ENCODE data around the gene KRTAP15-1. TPM values are rescaled to one million over a fixed set of nuclear protein-coding genes. Genes with fewer than 3 reads are reported as not detected.

Gene KRTAP15-1
- not detected in 2 replicates for total RNA-seq

DNA sequence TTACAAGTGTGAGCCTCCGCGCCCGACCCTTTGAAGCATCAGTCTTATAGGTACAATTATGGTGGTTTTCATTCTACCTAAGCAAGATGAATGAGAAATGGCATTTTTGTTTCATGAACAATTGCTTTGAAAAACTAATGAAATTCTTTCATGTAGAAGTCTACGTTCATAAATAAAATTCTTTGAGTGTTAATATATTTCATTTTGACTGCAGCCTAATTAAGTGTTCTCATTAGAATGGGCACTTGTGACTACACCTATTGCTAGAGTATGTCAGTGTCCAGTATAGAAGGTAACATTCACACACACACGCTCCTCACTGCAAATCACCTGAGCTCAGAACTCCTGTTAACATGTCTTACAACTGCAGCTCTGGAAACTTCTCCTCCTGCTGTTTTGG is at the start of gene KRTAP15-1:
Gene KRTAP15-1 (plus strand): TSS at position 301 of the 400 bp plus-strand sequence. CDS start 53 bp downstream, at position 354.
- Mint-ChIP-seq H3K27me3 (no peaks in the 10 kb centered on the region), H3K4me1 (no peaks in the 10 kb centered on the region), H3K9me3 (no peaks in the 10 kb centered on the region), H3K36me3 (ENCODE audit: low read depth) (no peaks in the 10 kb centered on the region), H3K4me3 (no peak within 1 kb of the TSS), H3K27ac (no peak within 1 kb of the TSS)
- DNase-seq, result no peak
- intact Hi-C loops (cut with micrococcal nuclease), result no loop called here

GRCh38 chr21:30391492-30392025 is 48.5 kb upstream of the KRTAP15-1 start:
- H3K9me3 Mint-ChIP-seq, result no peaks in the 10 kb centered on the region
- H3K27me3 Mint-ChIP-seq, result no peaks in the 10 kb centered on the region
- no peak overlapping the region for H3K4me3 Mint-ChIP-seq
- H3K27ac Mint-ChIP-seq, result no peak overlapping the region
- no peaks in the 10 kb centered on the region for H3K4me1 Mint-ChIP-seq
- H3K36me3 Mint-ChIP-seq (ENCODE audit: low read depth), result no peaks in the 10 kb centered on the region
- DNase-seq, result no peak
- intact Hi-C loops (cut with micrococcal nuclease), result no loop called here

GRCh38 chr21:30395731-30396130 is 44.3 kb upstream of the KRTAP15-1 start, which contains the start of gene KRTAP13-1:
Gene KRTAP13-1 (plus strand): TSS chr21:30396031. CDS start chr21:30396087, 56 bp downstream.
- no peaks in the 10 kb centered on the region for H3K4me1 Mint-ChIP-seq
- intact Hi-C loops (cut with micrococcal nuclease), result no loop called here
- no peaks in the 10 kb centered on the region for H3K27me3 Mint-ChIP-seq
- H3K4me3 Mint-ChIP-seq, result no peak within 1 kb of the TSS
- no peak for DNase-seq
- H3K9me3 Mint-ChIP-seq, result no peaks in the 10 kb centered on the region
- no peak within 1 kb of the TSS for H3K27ac Mint-ChIP-seq
- no peaks in the 10 kb centered on the region for H3K36me3 Mint-ChIP-seq (ENCODE audit: low read depth)

DNA sequence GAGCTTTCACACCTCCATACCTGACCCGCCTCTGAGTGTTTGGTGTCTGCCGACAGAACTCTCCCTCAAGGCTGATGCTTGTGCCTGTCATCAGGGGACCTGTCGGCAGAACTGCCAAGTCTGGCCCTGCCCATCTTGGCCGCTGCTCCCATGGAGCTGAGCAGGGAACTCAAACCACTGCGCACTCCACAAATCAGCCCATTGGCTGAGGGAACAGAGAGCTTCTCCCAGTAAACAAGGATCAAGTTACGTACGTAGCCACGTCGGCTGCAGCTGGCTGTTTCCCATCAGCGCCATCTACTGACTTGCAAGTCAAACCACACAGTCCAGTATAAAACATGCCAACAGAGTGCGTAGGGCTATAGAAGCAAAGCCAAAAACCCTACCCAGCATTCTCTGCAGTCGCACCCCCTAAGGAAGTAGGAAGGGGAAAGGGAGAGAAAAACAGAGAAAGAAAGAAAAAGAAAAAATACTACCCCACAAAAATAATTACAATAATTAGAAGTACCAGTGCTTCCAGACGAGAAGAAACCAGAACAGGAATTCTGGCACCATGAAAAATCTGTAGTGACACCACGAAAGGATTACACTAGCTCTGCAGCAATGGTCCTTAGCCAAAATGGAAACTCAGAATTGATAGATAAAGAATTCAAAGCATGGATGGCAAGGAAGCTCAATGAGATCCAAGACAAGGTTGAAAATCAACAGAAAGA is 31.1 kb upstream of the KRTAP15-1 start:
- Mint-ChIP-seq H3K4me1 (peaks cover 3% of the 10 kb centered on the region), H3K27me3 (peaks cover 3% of the 10 kb centered on the region), H3K36me3 (ENCODE audit: low read depth) (no peaks in the 10 kb centered on the region), H3K27ac (no peak overlapping the region), H3K4me3 (peak overlapping the region; percentile 58), H3K9me3 (no peaks in the 10 kb centered on the region)
- peak; percentile 69 for DNase-seq
- intact Hi-C loops (cut with micrococcal nuclease), result no loop called here

DNA sequence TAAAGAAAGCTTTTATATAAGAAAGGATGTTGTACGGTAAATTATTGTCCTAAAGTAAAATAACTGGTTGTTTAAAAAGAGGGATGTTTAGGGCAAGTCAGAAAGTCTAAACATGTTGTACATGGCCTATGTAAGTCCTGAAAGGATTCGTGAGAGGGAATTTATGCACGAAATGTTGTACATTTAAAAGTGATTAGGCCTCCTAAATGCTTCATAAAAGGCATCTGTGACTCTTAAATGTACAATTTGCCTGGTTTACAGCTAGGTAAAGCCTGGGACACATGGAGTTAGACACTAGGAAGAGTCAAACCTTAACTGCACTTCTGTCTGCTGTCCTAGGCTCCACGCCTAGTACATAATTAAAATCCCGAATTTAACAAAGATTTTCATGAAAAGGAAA is 24.1 kb upstream of the KRTAP15-1 start:
- Mint-ChIP-seq H3K4me3 (no peak overlapping the region), H3K27me3 (no peaks in the 10 kb centered on the region), H3K4me1 (no peaks in the 10 kb centered on the region), H3K9me3 (peaks cover 3% of the 10 kb centered on the region), H3K36me3 (ENCODE audit: low read depth) (no peaks in the 10 kb centered on the region), H3K27ac (no peak overlapping the region)
- intact Hi-C loops (cut with micrococcal nuclease), result no loop called here
- no peak for DNase-seq

DNA sequence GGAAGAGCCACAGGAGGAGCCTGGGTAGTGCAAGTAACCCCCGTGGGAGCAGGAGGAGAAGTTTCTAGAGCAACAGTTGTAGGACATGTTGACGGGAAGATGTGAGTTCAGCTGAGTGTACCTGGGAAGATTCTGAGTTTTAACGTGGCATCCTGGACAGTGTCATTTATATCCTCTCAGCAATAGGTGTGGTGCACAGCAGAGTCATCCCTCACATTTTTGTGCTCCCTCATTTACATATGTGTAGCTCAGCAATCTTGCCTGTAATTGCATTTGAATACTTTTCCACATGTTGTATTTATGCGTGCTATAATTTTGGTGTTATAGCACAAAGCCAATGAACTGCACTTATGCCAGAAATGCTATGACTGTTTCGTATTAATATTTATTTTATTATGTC is 14.2 kb upstream of the KRTAP15-1 start, which contains the start of gene KRTAP13-3:
Gene KRTAP13-3 (minus strand): TSS at position 101 of the 400 bp plus-strand sequence. CDS start 14 bp downstream, at position 87.
- intact Hi-C loops (cut with micrococcal nuclease), result no loop called here
- Mint-ChIP-seq H3K36me3 (ENCODE audit: low read depth) (no peaks in the 10 kb centered on the region), H3K27me3 (no peaks in the 10 kb centered on the region), H3K9me3 (no peaks in the 10 kb centered on the region), H3K4me3 (no peak within 1 kb of the TSS), H3K4me1 (no peaks in the 10 kb centered on the region), H3K27ac (no peak within 1 kb of the TSS)
- DNase-seq, result no peak

- Mint-ChIP-seq H3K4me3 (no peak overlapping the region), H3K36me3 (ENCODE audit: low read depth) (no peaks in the 10 kb centered on the region), H3K27ac (no peak overlapping the region), H3K27me3 (no peaks in the 10 kb centered on the region), H3K9me3 (no peaks in the 10 kb centered on the region), H3K4me1 (no peaks in the 10 kb centered on the region)
- intact Hi-C loops (cut with micrococcal nuclease), result no loop called here
- DNase-seq, result no peak
These were observed 13.3 kb upstream of the KRTAP15-1 start for GRCh38 chr21:30426731-30427130.

DNA sequence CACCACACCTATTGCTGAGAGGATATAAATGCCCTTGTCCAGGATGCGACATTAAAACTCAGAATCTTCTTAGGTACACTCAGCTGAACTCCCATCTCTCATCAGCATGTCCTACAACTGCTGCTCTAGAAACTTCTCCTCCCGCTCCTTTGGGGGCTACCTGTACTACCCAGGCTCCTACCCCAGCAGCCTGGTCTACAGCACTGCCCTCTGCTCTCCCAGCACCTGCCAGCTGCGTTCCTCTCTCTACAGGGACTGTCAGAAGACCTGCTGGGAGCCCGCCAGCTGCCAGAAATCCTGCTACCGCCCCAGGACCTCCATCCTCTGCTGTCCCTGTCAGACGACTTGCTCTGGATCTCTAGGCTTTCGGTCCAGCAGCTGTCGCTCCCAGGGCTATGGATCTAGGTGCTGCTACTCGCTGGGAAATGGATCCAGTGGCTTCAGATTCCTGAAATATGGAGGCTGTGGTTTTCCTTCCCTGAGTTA is 9.9 kb upstream of the KRTAP15-1 start, which contains the start of gene KRTAP13-4:
Gene KRTAP13-4 (plus strand): TSS at position 51 of the 486 bp plus-strand sequence. CDS start 56 bp downstream, at position 107.
- Mint-ChIP-seq H3K4me1 (no peaks in the 10 kb centered on the region), H3K27me3 (peaks cover 3% of the 10 kb centered on the region), H3K4me3 (no peak within 1 kb of the TSS), H3K36me3 (ENCODE audit: low read depth) (no peaks in the 10 kb centered on the region), H3K27ac (no peak within 1 kb of the TSS), H3K9me3 (no peaks in the 10 kb centered on the region)
- DNase-seq, result no peak
- intact Hi-C loops (cut with micrococcal nuclease), result no loop called here

DNA sequence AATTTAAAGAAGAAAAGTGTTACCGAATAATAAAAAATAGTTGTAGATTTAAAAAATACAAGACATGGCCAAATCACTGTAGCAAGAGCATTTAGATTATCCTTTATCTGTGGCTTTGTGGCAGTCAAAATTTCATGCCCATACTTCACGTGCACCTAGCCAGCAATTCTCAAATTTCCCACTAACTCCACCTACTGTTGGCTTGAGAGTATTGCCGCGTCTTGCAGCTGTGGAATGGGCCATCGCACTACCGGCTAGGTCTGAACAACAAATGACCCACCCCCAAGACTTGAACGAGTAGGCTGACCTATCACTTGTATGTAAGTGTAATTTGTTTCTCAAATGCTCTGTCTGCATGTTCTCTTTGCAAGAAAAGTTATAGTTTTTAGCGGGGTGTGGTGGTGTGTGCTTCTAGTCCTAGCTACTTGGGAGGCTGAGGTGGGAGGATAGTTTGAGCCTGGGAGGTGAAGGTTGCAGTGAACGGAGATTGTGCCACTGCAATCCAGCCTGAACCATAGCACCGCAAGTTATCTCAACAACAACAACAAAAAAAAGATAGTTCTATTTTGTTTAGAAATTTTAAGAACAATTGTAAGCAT is 5.9 kb upstream of the KRTAP15-1 start:
- intact Hi-C loops (cut with micrococcal nuclease), result no loop called here

DNA sequence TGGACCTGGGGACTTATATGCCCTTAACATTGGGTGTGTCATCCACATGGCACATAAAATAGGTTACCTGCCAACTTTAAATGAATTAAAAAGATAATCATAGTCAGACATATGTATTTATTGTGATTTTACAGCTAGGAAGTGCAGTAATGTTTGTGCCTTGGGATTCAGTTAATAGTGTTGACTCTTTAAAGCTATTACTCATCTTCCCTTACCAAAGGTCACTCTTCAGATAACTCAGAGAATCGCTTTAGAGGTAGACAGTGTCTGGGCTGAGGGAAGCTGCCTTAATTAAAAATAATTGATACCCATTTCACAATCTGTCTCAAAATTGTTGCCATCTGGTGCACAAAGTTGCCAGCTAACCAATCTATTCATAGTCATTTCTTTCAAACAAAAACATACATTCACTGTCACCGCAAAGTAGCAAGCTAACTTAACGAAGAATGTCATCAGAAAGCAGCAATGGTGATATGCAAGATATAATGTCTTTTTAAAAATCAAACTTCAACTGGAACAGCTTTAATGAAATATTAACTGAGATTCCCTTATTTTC is 3.0 kb upstream of the KRTAP15-1 start:
- no peak for DNase-seq
- no peaks in the 10 kb centered on the region for H3K36me3 Mint-ChIP-seq (ENCODE audit: low read depth)
- H3K4me3 Mint-ChIP-seq, result no peak overlapping the region
- intact Hi-C loops (cut with micrococcal nuclease), result no loop called here
- H3K4me1 Mint-ChIP-seq, result no peaks in the 10 kb centered on the region
- no peaks in the 10 kb centered on the region for H3K9me3 Mint-ChIP-seq
- peaks cover 3% of the 10 kb centered on the region for H3K27me3 Mint-ChIP-seq
- H3K27ac Mint-ChIP-seq, result no peak overlapping the region

More for the DNA sequence above, 5.9 kb upstream of the KRTAP15-1 start:
- Mint-ChIP-seq H3K4me3 (no peak overlapping the region), H3K9me3 (no peaks in the 10 kb centered on the region), H3K27ac (no peak overlapping the region), H3K4me1 (no peaks in the 10 kb centered on the region), H3K36me3 (ENCODE audit: low read depth) (no peaks in the 10 kb centered on the region), H3K27me3 (peaks cover 3% of the 10 kb centered on the region)
- DNase-seq, result peak; percentile 71

DNA sequence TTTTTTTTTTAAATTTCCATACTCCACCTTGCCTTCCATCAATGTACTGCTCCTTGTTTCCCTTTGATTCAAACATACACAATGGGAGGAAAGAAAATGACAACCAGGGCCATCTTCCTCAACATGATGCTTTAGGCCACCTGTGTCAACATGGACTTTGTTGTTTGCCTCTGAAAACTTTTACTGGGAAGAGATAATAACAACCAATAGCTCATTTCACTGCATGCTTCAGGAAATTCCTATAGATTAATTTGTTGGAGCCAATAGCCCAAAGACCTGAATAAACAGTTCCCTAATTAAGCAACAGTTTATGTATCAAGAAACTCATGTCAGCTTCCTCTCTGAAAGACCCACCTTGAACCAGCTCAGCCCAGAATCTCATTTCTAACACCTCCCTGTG is 3.2 kb downstream of the KRTAP15-1 start:
- no peak overlapping the region for H3K4me3 Mint-ChIP-seq
- DNase-seq, result no peak
- intact Hi-C loops (cut with micrococcal nuclease), result no loop called here
- H3K27me3 Mint-ChIP-seq, result peaks cover 2% of the 10 kb centered on the region
- H3K36me3 Mint-ChIP-seq (ENCODE audit: low read depth), result no peaks in the 10 kb centered on the region
- peaks cover 5% of the 10 kb centered on the region for H3K4me1 Mint-ChIP-seq
- H3K27ac Mint-ChIP-seq, result no peak overlapping the region
- no peaks in the 10 kb centered on the region for H3K9me3 Mint-ChIP-seq

GRCh38 chr21:30444204-30444603 is 4.1 kb downstream of the KRTAP15-1 start:
- Mint-ChIP-seq H3K4me3 (no peak overlapping the region), H3K27me3 (peaks cover 2% of the 10 kb centered on the region), H3K27ac (no peak overlapping the region)

DNA sequence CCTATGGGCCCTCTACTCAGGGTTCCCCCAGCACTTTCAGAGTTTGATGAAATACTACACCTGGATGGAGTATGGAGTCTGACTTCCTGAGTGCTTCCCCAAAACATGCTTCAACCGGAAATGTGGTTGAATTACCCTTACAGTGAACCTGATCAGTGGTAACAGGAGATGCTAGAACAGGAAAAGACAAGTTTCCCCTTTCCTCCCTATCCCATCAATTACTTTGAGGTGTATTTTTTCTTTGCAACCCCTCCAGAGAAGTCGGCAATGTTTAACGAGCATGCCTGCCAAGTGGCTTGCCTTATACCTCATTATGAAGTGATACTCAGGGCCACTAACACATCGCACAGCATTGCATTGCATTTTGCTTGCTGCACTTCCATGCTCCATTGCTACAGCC is 7.0 kb downstream of the KRTAP15-1 start:
- DNase-seq, result no peak
- H3K27ac Mint-ChIP-seq, result no peak overlapping the region
- peaks cover 5% of the 10 kb centered on the region for H3K4me1 Mint-ChIP-seq
- no peak overlapping the region for H3K4me3 Mint-ChIP-seq
- intact Hi-C loops (cut with micrococcal nuclease), result no loop called here
- H3K27me3 Mint-ChIP-seq, result peaks cover 2% of the 10 kb centered on the region
- no peaks in the 10 kb centered on the region for H3K36me3 Mint-ChIP-seq (ENCODE audit: low read depth)
- H3K9me3 Mint-ChIP-seq, result no peaks in the 10 kb centered on the region

More at GRCh38 chr21:30444204-30444603, 4.1 kb downstream of the KRTAP15-1 start:
- Mint-ChIP-seq H3K9me3 (no peaks in the 10 kb centered on the region), H3K36me3 (ENCODE audit: low read depth) (no peaks in the 10 kb centered on the region), H3K4me1 (peaks cover 5% of the 10 kb centered on the region)
- DNase-seq, result no peak
- intact Hi-C loops (cut with micrococcal nuclease), result no loop called here

- Mint-ChIP-seq H3K36me3 (ENCODE audit: low read depth) (no peaks in the 10 kb centered on the region), H3K27ac (no peak overlapping the region), H3K27me3 (peaks cover 2% of the 10 kb centered on the region), H3K9me3 (no peaks in the 10 kb centered on the region), H3K4me3 (no peak overlapping the region), H3K4me1 (peaks cover 5% of the 10 kb centered on the region)
- intact Hi-C loops (cut with micrococcal nuclease), result no loop called here
- no peak for DNase-seq
These were observed 8.4 kb downstream of the KRTAP15-1 start for GRCh38 chr21:30448514-30448913.
